Subcutaneous adipose tissue (tissue), 4 donors: ENCODE results near the gene CTIF. TPM values are rescaled to one million over a fixed set of nuclear protein-coding genes. Genes with fewer than 3 reads are reported as not detected.

Experiments used
- total RNA-seq, 4 donors: library from RNA; depleted of rRNA; stranded (reverse); fragments of >200 nt; gene quantifications; one replicate each; pipeline ENCODE4 v1.1.0, GENCODE V29; 2016
- TF ChIP-seq, protein P1 (sequence below): fragments of 450-650 bp; IDR thresholded peaks from one replicate; pipeline ENCODE4 v1.5.1; 2016; ENCODE audit warnings: low read depth, mild to moderate bottlenecking, control low read depth, antibody characterized with exemption, moderate library complexity

CTIF gene
- total RNA-seq, 4 donors from 2014 or later, result 41.0 to 195 (median 78.3) TPM

DNA sequence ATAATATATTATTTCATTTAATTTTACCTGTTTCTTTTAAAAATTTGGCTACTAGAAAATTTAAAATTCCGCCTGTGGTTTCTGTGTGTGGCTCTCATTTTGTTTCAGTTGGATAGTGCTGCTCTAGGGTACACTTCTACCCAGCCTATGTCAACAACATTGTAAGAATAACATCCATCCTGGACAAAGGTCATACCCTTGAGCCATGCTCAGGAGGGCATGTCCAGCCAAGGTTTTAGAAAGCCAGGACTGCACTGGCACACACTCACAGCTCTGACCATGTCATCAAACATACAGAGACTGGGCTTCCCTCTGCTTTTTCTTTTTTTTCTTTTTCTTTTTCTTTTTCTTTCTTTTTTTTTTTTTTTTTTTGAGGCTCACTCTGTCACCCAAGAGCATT, 96.1 kb downstream of the CTIF start:
- TF ChIP-seq, protein P1, sequence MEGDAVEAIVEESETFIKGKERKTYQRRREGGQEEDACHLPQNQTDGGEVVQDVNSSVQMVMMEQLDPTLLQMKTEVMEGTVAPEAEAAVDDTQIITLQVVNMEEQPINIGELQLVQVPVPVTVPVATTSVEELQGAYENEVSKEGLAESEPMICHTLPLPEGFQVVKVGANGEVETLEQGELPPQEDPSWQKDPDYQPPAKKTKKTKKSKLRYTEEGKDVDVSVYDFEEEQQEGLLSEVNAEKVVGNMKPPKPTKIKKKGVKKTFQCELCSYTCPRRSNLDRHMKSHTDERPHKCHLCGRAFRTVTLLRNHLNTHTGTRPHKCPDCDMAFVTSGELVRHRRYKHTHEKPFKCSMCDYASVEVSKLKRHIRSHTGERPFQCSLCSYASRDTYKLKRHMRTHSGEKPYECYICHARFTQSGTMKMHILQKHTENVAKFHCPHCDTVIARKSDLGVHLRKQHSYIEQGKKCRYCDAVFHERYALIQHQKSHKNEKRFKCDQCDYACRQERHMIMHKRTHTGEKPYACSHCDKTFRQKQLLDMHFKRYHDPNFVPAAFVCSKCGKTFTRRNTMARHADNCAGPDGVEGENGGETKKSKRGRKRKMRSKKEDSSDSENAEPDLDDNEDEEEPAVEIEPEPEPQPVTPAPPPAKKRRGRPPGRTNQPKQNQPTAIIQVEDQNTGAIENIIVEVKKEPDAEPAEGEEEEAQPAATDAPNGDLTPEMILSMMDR, result no peak

DNA sequence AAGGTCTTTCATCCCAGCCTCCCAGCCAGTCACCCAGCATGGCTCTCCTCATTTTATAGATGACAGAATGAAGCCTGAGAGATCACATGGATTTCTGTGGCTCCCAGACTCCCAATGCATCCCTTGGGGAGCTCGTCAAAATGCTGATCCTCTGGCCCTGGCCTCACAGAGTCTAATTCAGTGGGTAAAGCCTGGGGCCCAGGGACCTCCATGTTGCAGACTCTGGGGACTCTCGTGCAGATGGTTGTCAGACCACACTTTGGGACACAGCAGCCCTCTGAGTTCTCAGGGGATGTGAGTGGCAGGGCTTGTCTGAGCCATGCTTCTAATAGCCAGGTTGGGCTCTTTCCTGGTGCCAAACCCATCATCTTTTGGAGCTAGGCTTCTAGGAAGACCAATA, 97.0 kb downstream of the CTIF start:
- TF ChIP-seq, protein P1, result no peak

DNA sequence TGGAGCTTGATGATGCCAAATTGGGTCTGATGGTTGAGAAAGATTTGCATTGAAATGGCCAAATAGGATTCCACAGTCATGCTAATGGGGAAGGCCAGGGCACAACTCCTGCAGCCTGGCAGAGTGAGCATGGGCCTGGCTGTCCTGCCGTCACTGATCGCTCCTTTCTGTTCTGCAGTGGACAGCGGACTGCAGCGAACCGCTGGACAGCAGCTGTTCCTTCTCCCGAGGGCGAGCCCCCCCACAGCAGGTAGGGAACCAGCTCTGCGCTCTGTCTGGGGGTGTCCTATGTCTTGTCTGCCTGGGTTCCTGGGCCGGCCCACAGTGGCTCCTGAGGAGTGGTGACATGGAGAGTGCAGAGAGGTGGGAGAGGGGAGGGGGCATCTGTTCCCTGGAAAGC, 97.6 kb downstream of the CTIF start:
- TF ChIP-seq, protein P1, result no peak

DNA sequence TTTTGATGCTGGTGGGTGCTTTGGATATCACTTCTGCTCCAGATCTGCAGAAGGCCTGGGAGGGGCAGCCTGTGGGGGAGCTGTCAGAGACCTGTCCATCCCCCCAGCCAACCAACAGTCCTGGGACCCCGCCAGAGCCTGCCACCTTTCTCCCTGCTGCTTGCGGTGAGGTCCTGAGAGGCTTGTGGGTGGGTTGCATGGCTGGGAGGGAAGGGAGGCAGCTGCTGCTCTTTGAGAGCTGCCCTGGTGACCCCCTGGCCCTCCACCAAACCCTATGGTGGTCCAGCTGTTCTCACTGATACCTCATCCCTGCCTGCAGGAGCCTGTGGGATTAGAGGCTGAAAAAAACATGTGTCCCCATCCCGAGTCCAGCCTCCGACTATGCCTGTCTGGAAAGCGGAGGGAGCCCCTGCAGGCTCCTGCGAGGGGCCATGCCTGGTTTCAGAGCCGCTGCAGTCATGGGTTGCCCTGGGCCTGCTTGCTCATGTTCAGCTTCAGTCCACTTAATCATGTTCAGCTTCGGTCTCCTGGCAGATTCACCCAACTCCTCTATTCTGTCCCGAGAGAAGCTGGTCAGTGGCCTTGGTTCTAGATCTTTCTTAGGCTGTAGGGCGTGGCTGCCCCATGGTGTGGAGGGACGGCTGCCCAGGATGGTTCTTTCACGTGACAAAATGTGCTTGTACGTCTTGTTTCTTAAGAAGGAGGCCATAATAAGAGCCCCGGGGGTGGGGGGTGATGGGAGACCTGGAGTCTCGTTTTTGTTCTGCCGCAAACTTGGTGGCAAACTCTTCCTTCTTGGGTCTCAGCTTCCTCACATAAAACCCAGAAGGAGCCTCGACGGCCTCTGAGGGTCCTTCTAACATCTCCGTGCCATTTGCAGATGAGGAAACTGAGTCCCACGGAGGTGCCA, 98.5 kb downstream of the CTIF start:
- TF ChIP-seq, protein P1, result no peak

DNA sequence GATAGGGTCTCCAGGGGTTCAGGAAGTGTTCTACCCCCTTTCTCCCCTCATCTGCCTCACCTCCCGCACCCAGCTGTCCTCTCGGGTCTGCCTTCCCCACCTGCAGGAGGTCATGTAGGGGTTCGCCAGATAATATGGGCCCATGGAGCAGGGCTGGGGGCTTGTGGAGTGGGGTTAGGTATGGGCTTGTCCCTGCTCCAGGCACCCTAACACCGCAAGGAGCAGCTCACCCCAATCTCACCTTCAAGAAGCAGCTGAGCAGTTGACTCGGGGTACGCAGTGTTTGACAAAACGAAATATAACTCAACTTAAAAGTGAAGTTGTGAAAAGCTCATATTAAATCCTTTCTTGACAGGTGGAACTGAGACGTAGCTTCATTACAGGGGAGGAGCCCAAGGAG, 99.6 kb downstream of the CTIF start:
- TF ChIP-seq, protein P1, result no peak

DNA sequence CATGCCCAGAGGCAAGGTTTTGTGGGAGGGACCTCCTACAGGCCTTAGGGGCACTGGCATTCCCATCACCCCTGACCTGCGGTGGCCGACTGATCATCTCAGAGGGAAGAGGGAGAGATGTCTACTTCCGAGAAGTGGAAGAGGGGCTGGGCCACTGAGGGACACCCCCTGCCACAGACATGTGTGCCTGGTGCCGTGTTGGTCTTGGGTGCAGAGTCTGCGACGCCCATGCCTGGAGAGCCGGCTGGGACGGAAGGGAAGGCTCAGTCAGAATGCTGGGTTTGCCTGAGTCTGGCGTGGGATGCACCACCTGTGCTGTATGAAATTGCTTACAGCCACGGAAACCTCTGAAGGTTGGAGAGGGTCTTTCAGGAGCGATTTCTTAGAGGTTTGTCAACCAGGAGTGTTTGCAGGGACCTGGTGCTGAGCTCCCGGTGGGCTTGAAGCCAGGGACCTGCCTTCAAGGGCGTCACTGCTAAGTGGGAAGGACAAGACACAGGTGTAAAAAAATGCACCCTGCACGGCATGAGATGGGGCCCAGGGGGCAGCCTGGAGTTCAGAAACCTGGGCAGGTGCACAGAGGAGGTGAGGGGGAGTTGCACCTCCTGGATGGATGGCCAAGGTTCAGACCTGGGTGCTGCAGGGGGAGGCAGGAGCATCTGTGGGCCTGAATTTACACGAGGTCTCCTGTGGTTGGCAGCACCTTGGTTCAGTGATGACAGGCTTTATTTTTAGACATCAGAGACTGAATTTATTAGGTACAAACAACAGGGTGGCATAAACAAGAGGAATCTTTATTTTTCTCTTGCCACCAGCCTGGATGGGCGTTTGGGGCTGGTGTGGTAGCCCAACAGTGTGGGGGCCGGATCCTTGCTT, 100.3 kb downstream of the CTIF start:
- TF ChIP-seq, protein P1, result no peak

DNA sequence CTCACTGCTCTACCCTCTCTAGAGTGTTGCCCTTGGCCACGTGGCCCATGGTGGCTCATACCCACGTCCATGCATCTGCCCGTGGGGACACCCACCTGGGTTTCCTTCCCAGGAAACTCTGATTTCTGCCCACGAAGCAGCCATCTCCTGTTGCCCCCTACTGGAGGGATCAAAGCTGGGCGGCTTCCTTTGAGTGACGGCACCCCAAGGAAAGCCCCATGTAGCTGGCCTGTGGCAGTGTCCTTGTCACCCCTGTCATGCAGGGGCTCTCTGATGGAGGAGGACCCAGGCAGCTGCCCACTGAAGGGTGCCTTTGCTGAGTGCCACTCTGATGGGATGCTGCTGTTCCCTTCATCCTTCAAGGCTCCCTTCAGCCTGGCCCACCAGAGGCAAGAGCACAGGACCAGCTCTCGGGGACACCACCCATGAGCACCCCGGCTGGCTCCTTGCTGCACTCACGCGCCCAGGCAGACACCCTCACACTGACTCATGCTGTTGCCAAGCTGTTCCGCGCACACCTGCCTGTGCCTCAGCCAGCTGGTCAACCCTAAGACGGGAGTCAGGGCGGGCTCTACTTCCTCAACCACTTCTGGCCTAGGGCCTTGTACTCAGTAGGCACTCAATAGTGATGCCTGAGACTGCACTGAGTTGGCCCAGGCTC, 101.1 kb downstream of the CTIF start:
- TF ChIP-seq, protein P1, result no peak
